SK-N-SH (cell line): Measurements from ENCODE around the gene APOE.

Source experiments
- EP300 ChIP-seq, 2 experiments: IDR thresholded peaks; 2 replicates each; pipeline versions ENCODE4 v1.4.0 to v1.6.1; 2012; ENCODE audit warnings: borderline replicate concordance in 1 of 2, low read depth in 1 of 2, low read length in 1 of 2
- EZH2phosphoT487 ChIP-seq: fragments of 200-600 bp; sonication (generic); IDR thresholded peaks from 2 replicates; pipeline ENCODE4 v1.6.1; 2017; ENCODE audit warnings: low read depth, mixed run types, mild to moderate bottlenecking, antibody characterized with exemption, moderate library complexity, borderline replicate concordance
- GATA2 ChIP-seq: sonication (generic); formaldehyde crosslinking; IDR thresholded peaks from 2 replicates; pipeline ENCODE4 v1.5.0; 2020; ENCODE audit warnings: mild to moderate bottlenecking, missing genetic modification reagents
- MXI1 ChIP-seq: IDR thresholded peaks from 2 replicates; pipeline ENCODE4 v1.6.1; 2012; ENCODE audit warnings: mild to moderate bottlenecking, low read depth, low read length, improper control_type of control experiment
- NFIC ChIP-seq: IDR thresholded peaks from 2 replicates; pipeline ENCODE4 v1.4.0; 2012; ENCODE audit warnings: borderline replicate concordance
- NRF1 ChIP-seq: IDR thresholded peaks from 2 replicates; pipeline ENCODE4 v1.6.1; 2012; ENCODE audit warnings: low read depth, mild to moderate bottlenecking, low read length
- POLR2AphosphoS5 ChIP-seq: IDR thresholded peaks from 2 replicates; pipeline ENCODE4 v1.6.1; 2012; ENCODE audit warnings: low read depth, low read length
- SMC3 ChIP-seq: IDR thresholded peaks from 2 replicates; pipeline ENCODE4 v1.6.1; 2012; ENCODE audit warnings: low read depth, low read length, improper control_type of control experiment
- TF ChIP-seq, protein P1 (sequence below): fragments of 200-600 bp; sonication (generic); IDR thresholded peaks from 2 replicates; pipeline ENCODE4 v1.6.1; 2017; ENCODE audit warnings: antibody characterized with exemption, mild to moderate bottlenecking, moderate library complexity
- TF ChIP-seq, protein P2 (sequence below): IDR thresholded peaks from 2 replicates; pipeline ENCODE4 v1.4.0; 2012; ENCODE audit warnings: low read depth, borderline replicate concordance
- TF ChIP-seq, protein P3 (sequence below): fragments of 150-350 bp; IDR thresholded peaks from 2 replicates; pipeline ENCODE4 v1.6.1; 2017; ENCODE audit warnings: antibody characterized with exemption, low read length, low read depth, borderline replicate concordance
- TF ChIP-seq, protein P4 (sequence below): IDR thresholded peaks from 2 replicates; pipeline ENCODE4 v1.6.1; 2012; ENCODE audit warnings: mild to moderate bottlenecking, low read depth, low read length, moderate library complexity

DNA sequence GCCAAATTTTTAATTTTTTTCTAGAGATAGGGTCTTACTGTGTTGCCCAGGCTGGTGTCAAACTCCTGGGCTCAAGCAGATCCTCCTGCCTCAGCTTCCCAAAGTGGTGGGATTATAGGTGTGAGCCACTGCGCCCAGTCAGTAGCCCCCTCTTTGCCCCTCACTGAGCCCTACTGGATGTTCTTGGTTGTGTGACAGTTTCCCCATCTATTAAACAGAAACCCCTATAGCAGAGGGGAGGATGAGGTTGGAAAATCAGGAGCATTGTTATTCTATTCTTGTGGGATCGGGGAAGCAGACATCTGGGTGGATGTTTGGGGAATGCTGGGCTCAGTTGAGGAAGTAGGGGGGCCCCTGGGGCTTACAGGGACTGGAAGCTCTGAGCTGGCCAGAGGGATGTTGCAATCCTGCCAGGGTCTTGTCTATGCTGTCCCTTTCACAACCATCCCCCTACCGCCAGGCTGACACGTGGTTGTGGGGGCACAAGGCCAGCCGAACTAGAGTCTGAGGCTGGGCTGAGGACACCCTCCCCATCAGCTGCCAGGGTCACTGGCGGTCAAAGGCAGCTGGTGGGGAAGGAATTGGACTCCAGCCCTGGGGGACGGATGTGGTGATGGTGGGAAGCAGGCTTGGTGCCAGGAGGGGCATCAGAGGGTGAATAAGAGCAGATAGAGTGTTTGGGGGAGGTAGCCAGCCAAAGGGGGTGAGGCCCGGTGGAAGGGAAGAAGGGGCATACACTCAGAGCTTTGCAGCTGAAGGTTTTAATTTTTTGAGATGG lies 19.7 kb downstream of the APOE start:
- TF ChIP-seq NFIC (no peak), GATA2 (CRISPR knock-in tag) (no peak), POLR2AphosphoS5 (no peak), MXI1 (no peak), SMC3 (no peak), EZH2phosphoT487 (no peak), EP300 (IDR thresholded peaks at IDR 0.05; ENCODE audit: borderline replicate concordance in 1 of 2, low read depth in 1 of 2, low read length in 1 of 2) (no peak), NRF1 (no peak)
- TF ChIP-seq, protein P1, sequence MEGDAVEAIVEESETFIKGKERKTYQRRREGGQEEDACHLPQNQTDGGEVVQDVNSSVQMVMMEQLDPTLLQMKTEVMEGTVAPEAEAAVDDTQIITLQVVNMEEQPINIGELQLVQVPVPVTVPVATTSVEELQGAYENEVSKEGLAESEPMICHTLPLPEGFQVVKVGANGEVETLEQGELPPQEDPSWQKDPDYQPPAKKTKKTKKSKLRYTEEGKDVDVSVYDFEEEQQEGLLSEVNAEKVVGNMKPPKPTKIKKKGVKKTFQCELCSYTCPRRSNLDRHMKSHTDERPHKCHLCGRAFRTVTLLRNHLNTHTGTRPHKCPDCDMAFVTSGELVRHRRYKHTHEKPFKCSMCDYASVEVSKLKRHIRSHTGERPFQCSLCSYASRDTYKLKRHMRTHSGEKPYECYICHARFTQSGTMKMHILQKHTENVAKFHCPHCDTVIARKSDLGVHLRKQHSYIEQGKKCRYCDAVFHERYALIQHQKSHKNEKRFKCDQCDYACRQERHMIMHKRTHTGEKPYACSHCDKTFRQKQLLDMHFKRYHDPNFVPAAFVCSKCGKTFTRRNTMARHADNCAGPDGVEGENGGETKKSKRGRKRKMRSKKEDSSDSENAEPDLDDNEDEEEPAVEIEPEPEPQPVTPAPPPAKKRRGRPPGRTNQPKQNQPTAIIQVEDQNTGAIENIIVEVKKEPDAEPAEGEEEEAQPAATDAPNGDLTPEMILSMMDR: no peak
- TF ChIP-seq, protein P2, sequence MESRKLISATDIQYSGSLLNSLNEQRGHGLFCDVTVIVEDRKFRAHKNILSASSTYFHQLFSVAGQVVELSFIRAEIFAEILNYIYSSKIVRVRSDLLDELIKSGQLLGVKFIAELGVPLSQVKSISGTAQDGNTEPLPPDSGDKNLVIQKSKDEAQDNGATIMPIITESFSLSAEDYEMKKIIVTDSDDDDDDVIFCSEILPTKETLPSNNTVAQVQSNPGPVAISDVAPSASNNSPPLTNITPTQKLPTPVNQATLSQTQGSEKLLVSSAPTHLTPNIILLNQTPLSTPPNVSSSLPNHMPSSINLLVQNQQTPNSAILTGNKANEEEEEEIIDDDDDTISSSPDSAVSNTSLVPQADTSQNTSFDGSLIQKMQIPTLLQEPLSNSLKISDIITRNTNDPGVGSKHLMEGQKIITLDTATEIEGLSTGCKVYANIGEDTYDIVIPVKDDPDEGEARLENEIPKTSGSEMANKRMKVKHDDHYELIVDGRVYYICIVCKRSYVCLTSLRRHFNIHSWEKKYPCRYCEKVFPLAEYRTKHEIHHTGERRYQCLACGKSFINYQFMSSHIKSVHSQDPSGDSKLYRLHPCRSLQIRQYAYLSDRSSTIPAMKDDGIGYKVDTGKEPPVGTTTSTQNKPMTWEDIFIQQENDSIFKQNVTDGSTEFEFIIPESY: no peak
- TF ChIP-seq, protein P3, sequence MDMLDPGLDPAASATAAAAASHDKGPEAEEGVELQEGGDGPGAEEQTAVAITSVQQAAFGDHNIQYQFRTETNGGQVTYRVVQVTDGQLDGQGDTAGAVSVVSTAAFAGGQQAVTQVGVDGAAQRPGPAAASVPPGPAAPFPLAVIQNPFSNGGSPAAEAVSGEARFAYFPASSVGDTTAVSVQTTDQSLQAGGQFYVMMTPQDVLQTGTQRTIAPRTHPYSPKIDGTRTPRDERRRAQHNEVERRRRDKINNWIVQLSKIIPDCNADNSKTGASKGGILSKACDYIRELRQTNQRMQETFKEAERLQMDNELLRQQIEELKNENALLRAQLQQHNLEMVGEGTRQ: no peak
- TF ChIP-seq, protein P4, sequence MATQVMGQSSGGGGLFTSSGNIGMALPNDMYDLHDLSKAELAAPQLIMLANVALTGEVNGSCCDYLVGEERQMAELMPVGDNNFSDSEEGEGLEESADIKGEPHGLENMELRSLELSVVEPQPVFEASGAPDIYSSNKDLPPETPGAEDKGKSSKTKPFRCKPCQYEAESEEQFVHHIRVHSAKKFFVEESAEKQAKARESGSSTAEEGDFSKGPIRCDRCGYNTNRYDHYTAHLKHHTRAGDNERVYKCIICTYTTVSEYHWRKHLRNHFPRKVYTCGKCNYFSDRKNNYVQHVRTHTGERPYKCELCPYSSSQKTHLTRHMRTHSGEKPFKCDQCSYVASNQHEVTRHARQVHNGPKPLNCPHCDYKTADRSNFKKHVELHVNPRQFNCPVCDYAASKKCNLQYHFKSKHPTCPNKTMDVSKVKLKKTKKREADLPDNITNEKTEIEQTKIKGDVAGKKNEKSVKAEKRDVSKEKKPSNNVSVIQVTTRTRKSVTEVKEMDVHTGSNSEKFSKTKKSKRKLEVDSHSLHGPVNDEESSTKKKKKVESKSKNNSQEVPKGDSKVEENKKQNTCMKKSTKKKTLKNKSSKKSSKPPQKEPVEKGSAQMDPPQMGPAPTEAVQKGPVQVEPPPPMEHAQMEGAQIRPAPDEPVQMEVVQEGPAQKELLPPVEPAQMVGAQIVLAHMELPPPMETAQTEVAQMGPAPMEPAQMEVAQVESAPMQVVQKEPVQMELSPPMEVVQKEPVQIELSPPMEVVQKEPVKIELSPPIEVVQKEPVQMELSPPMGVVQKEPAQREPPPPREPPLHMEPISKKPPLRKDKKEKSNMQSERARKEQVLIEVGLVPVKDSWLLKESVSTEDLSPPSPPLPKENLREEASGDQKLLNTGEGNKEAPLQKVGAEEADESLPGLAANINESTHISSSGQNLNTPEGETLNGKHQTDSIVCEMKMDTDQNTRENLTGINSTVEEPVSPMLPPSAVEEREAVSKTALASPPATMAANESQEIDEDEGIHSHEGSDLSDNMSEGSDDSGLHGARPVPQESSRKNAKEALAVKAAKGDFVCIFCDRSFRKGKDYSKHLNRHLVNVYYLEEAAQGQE: no peak
